NCI-H2107 (cell line): ENCODE results near the gene CLPTM1L.
"Not testable (repeated sequence)": the region's sequence is repeated elsewhere in the genome, so short reads cannot be mapped to it uniquely, and the experiment has no call there.

Experiments
- DNase-seq: peaks from one replicate; lab custom pipeline; 2025; lab: John Stamatoyannopoulos, UW

The CLPTM1L gene

DNA sequence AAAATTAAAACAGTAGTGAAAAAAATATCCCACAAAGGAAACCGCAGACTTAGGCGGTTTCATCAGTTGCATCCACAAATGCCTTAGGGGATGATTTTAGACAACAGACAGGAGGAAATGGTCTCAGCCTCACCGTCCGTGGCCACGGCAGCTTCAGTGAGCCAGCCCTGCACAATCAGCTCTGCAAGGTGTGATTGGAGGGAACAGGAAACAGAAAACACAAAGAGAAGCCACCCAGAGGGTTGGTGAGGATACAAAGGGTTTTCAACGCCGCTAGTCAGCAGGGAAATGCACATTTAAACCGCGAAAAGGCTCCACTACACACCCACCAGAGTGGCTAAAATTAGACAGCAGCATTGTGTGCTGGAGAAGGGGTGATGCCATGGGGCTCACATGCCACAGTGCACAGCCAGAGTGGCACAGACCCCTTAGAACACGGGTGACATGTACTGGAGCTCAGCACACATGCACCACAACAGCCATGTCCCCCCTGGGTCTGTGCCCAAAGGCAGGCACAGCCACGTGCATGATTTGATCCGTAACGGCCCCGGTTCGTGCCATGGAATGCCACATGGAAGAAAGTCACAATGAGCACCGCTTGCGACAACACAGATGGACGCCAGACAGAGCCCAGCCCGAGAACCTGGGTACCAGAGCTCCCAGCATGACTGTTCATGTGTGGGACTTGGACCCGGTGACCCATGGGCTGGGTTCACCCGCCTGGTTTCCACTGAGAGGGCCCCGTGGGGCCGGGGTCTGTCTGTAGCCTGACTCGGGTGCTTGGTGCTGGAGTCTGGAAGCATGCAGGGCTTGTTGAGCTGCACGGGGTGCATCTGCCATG is 31.7 kb downstream of the CLPTM1L start:
- no peak for DNase-seq

DNA sequence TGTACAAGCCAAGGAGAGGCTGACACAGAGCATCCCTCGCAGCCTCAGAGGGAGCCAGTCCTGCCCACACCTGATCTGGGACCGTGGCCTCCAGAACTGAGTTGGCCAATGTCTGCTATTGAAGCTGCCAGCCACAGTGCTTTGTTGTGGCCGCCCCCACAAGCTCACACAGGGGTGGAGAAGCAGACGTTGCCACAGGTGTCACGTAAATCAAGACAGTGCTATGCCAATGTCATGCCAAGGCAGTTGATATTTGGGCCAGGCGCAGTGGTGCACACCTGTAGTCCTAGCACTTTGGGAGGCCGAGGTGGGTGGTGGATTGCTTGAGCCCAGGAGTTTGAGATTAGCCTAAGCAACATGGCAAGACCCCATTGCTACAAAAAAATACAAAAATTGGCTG is 32.7 kb downstream of the CLPTM1L start:
- DNase-seq: no peak

DNA sequence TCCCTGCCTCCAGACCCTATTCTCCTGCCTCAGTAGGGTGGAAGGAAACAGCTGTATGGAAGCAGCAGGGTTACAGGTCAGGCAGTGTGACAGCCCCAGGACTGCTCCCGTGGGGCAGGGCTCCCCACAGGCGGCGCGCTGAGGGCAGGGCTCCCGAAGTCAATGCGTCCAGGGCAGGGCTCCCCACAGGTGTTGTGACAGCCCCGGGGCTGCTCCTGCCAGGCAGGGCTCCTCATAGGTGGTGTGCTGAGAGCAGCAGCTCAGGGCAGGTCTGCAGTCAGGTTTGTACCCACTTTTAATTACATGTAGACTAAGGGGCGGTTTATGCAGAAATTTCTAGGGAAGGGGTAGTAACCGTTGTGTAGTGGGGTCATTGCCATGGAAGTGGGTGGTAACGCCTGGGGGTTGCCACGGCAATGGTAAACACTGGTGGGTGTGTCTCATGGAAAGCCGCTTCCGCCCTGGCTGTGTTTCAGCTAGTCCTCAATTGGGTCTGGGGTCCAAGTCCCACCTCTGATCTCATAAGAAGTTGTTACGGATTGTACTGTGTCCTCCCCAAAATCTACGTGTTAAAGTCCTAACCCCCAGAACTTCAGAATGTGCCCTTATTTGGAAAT is 33.4 kb downstream of the CLPTM1L start:
- DNase-seq: no peak

DNA sequence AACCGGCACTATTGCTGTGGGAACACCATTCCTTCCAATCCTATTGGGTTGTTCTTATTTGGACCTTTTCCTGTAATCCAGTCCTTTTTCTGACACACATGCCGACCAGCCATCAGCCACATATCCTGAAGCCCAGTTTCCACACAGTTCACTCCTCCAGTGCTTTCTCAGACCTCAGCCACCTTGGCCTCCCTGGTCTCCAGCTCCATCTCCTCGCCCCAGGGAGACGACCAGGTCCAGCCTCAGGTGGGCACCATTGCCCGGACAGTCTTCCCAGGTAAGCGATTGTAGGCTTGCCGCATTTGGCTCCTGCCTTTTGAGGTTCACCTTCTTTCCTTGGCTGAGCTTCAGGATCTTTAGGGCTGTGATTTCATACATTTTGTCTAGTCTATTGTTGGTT is 34.8 kb downstream of the CLPTM1L start:
- no peak for DNase-seq

DNA sequence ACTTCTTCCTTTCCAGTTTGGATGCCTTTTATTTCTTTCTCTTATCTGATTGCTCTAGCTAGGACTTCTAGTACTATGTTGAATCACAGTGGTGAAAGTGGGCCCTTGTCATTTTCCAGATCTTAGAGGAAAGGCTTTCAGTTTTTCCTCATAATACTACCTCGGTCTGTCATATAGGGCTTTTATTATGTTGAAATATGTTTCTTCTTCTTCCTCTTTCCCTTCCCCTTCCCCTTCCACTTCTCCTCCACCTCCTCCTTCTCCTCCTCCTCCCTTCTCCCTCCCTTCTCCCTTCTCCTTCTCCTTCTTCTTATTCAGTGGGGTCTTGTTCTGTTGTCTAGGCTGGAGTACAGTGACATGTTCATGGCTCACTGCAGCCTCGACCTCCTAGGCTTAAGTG is 40.9 kb downstream of the CLPTM1L start:
- no peak for DNase-seq

DNA sequence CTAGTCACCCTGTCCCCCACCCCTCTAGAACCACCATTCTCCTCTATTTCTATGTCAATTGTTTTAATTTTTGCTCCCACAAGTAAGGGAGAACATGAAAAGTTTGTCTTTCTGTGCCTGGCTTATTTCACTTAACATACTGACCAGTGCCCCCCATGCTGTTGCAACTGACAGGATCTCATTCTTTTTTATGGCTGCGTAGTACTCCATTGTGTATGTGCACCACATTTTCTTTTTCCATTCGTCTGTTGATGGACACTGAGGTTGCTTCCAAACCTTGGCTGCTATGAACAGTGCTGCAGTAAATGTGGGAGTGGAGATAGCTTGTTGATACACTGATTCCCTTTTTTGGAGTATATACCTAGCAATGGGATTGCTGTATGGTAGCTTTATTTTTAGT is 42.6 kb downstream of the CLPTM1L start:
- no peak for DNase-seq

DNA sequence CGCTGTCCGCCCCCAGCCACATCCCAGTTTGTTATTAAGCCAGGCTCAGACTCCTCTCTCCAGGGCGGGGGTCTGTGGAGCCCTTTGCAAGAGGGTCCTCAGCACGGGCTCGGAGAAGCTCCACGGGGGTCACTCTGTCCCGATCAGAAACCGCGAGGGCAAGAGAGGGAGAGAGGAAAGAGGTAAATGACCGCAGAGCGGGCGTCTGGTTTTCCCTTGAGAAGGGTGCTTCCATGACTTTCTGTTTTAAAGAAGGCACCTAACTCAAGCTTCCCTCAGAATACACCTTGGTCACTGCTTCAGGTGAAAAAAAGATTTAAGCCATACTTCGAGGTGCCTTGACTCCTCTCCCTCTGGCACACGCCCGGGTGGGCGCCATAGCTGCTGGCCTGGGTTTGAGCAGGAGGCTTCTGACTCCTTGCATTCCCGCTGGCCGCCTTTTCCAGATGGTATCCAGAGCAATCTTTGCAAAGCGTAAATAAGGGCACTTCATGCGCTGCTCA is 44.3 kb downstream of the CLPTM1L start:
- DNase-seq: no peak

DNA sequence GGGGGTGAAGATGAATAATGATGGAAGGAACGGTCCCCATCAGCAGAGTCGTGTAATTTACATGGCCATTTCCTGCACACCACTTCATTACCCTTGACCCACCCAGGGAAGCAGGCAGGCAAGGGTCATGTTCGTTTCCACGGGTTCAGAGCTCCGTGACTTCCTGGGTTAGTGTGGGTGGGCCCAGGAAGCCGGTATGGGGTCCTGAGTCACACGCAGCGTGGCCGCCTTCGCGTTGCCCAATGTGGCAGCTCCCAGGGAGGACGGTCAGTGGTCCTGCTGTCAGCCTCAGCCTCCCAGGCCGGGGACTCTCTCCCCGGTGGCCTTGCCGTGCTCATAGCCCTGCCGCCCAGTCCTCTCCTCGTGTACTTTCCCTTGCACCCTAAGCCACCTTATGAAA is 44.9 kb downstream of the CLPTM1L start:
- no peak for DNase-seq

DNA sequence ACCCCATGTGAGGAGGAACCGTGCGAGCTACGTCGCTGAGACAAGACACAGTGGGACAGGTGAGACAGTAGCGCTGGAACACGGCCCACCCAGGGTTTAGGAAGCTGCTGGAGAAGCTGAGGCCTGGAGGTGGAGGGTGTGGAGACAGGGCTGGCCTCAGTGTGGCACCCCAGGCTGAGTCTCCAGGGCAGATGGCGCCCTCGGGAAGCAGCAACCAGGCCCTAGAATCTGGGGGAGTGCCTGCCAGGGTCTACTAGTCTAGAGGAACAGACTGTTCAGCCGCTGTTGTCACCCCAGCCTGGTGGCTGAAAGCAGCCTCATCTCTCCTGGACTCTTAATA is 45.4 kb downstream of the CLPTM1L start:
- no peak for DNase-seq

DNA sequence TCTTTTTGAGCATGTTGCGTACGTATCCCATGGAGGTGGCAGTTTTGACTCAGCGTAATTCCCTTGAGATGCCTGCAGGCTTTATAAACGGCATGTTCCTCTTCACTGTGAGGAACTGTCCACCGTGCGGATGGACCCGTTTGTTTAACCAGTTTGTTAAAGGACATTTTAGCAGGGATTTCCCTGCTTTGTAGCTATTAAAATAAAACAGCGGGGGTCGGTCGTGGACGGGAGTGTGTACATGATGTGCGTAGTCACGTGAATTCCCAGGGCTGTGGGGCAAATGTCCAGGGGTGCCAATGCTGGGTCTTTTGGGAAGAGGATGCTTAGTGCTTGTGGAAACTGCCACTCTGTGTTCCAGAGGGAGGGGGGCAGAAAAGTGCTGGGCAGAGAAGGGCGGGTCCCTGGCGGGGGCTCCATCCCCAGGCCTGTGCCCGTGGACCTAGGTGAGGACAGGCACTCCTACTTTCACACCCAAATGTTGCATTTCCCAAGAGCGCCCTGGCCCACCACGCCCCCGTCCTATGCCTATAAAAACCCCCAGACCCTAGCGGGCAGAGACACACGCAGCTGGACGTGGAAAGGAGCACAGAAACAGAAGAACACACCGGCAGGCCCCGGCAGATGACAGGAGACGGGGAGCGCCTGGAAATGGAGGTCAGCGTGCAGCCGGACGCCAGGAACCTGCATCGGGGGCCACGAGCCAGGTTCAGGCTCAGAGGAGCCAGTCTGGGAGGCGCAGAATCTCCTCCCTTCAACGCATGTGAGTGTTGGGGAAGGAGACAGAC is 46.0 kb downstream of the CLPTM1L start:
- DNase-seq: no peak

DNA sequence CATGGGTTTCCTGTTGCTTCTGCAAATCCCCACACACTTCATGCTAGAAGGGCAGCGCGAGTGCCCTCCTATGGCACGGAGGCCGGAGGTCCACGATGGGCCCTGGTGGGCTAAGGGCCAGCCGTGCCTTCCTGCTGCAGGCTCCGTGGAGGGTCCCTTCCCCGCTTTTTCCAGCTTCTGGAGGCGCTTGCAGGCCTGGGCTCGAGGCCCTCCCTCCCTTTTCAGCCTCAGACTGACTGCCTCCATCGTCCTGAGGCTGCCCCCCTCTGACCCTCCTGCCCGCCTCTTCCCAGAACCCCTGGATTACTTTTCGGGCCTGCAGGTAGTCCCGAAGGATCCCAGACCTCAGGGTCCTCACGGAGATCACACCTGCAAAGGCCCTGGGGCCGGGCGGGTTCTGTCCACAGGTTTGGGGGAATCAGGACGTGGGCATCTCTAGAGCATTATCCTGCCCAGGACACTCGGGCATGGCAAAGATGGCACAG is 46.8 kb downstream of the CLPTM1L start:
- DNase-seq: no peak

DNA sequence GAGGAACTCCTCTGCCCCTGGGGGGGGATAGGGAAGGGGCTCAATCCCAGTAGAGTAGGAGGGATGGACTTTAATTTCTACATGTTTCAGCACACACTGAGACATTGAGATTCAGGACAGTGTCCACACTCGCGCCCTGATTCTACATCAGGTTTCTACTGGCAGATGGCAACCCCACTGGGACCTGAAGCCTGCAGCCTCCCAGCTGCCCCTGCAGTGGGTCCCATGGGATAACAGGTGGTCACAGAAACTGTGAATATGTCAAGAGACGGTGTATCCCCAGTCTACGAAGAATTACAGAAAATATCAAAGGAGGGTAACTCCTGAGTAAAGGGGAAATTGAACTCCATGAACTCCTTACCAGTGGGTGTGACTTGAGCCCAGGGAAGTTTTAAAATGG is 47.7 kb downstream of the CLPTM1L start:
- DNase-seq: no peak

DNA sequence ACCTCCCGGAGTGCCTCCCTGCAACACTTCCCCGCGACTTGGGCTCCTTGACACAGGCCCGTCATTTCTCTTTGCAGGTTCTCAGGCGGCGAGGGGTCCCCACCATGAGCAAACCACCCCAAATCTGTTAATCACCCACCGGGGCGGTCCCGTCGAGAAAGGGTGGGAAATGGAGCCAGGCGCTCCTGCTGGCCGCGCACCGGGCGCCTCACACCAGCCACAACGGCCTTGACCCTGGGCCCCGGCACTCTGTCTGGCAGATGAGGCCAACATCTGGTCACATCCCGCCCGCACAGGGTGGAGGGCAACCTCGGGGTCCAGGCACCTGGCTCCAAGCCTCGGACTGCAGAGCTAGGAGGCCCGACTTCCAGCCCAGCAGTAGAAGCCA is 49.3 kb downstream of the CLPTM1L start:
- no peak for DNase-seq

DNA sequence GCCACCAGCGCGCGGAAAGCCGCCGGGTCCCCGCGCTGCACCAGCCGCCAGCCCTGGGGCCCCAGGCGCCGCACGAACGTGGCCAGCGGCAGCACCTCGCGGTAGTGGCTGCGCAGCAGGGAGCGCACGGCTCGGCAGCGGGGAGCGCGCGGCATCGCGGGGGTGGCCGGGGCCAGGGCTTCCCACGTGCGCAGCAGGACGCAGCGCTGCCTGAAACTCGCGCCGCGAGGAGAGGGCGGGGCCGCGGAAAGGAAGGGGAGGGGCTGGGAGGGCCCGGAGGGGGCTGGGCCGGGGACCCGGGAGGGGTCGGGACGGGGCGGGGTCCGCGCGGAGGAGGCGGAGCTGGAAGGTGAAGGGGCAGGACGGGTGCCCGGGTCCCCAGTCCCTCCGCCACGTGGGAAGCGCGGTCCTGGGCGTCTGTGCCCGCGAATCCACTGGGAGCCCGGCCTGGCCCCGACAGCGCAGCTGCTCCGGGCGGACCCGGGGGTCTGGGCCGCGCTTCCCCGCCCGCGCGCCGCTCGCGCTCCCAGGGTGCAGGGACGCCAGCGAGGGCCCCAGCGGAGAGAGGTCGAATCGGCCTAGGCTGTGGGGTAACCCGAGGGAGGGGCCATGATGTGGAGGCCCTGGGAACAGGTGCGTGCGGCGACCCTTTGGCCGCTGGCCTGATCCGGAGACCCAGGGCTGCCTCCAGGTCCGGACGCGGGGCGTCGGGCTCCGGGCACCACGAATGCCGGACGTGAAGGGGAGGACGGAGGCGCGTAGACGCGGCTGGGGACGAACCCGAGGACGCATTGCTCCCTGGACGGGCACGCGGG is 49.9 kb downstream of the CLPTM1L start, which contains the start of gene TERT:
Gene TERT, minus strand, starts transcription at position 234 of the 815 bp plus-strand sequence. Its CDS starts 79 bp downstream, at position 155.
- DNase-seq: no peak

DNA sequence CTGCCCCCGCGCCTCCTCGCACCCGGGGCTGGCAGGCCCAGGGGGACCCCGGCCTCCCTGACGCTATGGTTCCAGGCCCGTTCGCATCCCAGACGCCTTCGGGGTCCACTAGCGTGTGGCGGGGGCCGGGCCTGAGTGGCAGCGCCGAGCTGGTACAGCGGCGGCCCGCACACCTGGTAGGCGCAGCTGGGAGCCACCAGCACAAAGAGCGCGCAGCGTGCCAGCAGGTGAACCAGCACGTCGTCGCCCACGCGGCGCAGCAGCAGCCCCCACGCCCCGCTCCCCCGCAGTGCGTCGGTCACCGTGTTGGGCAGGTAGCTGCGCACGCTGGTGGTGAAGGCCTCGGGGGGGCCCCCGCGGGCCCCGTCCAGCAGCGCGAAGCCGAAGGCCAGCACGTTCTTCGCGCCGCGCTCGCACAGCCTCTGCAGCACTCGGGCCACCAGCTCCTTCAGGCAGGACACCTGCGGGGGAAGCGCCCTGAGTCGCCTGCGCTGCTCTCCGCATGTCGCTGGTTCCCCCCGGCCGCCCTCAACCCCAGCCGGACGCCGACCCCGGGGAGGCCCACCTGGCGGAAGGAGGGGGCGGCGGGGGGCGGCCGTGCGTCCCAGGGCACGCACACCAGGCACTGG is 50.6 kb downstream of the CLPTM1L start:
- DNase-seq: no peak

DNA sequence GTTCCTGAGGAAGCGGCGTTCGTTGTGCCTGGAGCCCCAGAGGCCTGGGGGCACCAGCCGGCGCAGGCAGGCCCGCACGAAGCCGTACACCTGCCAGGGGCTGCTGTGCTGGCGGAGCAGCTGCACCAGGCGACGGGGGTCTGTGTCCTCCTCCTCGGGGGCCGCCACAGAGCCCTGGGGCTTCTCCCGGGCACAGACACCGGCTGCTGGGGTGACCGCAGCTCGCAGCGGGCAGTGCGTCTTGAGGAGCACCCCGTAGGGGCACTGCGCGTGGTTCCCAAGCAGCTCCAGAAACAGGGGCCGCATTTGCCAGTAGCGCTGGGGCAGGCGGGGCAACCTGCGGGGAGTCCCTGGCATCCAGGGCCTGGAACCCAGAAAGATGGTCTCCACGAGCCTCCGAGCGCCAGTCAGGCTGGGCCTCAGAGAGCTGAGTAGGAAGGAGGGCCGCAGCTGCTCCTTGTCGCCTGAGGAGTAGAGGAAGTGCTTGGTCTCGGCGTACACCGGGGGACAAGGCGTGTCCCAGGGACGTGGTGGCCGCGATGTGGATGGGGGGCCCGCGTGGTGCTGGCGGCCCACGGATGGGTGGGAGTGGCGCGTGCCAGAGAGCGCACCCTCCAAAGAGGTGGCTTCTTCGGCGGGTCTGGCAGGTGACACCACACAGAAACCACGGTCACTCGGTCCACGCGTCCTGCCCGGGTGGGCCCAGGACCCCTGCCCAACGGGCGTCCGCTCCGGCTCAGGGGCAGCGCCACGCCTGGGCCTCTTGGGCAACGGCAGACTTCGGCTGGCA is 51.3 kb downstream of the CLPTM1L start:
- DNase-seq: no peak

DNA sequence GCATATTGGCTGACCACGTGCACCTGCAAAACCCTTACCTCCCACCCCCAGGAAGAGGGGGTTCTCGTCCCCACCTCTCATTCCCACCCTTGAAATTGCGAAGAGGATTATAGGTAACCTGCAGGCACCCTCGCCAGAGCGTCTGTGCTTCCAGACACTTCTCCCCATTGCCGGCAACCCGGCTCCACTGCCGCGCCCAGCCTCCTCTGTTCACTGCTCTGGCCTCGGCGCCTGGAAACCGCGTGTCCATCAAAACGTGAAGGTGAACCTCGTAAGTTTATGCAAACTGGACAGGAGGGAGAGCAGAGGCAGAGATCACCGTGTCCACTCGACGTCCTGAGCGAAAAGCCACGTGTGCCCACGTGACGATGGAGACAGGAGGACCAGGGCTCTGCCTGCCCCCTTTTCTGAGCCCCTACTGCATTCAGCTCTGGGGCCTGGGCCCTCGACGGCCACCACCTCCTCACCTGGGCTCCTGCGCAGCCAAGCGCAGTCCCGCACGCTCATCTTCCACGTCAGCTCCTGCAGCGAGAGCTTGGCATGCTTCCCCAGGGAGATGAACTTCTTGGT is 52.0 kb downstream of the CLPTM1L start:
- DNase-seq: no peak

DNA sequence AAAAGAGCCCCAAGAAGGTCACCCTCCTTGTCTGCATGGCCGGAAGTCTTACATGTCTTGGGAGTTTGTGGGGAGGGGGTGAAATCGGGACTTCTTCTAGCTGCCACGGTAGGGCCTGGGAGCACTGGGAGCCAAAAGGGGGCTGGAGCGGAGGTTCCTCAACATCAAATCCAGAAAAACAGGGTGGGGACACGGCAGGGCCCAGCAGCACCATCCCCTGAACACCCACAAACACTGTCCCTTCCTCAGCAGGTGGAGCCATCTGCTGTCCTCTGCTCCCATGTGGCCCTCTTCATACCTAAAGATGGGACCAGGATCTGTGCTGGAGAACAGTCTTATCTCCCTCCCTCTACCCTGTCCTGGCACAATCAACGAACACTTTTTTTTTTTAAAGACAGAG is 52.8 kb downstream of the CLPTM1L start:
- DNase-seq: no peak

DNA sequence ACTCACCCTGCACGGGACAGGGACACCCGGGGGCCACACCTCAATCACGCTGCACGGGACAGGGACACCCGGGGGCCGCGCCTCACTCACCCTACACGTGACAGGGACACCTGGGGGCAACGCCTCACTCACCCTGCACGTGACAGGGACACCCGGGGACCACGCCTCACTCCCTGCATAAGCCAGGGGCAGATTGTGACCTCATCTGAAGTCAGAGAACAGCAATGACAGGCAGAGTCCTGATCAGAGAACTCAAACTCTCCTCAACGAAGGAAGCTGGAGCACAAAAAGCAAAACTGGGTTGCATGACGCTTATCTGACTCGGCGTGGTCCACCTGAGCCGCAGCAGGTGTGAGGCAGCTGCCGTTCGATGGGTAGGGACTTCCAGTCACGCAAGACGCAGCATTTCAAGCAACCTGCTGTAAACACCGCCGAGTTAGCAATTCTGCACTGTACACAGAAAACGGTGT is 53.3 kb downstream of the CLPTM1L start:
- DNase-seq: peak; percentile 59

DNA sequence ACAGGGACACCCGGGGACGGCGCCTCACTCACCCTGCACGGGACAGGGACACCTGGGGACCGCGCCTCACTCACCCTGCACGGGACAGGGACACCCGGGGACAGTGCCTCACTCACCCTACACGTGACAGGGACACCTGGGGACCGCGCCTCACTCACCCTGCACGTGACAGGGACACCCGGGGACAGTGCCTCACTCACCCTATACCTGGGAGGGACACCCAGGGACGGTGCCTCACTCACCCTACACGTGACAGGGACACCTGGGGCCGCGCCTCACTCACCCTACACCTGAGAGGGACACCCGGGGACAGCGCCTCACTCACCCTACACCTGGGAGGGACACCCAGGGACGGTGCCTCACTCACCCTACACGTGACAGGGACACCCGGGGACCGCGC is 53.9 kb downstream of the CLPTM1L start:
- not testable (repeated sequence) for DNase-seq
